Measurements from ENCODE around the gene SUGCT. TPM values are rescaled to one million over a fixed set of nuclear protein-coding genes. Genes with fewer than 3 reads are reported as not detected.

SUGCT gene
- polyA plus RNA-seq, 1 of the 3 experiments (the other 2 are of a cell fraction): 53.7 TPM

GRCh38 chr7:40758590-40758989 is 623.8 kb downstream of the SUGCT start (continued):
- TF ChIP-seq ZBTB33 (IDR thresholded peaks at IDR 0.05; ENCODE audit: borderline replicate concordance, low read depth) (no peak), EZH2phosphoT487 (IDR thresholded peaks at IDR 0.05; ENCODE audit: borderline replicate concordance, low read depth) (no peak), CTCF (IDR thresholded peaks at IDR 0.05) (no peak), USF1 (IDR thresholded peaks at IDR 0.05; ENCODE audit: borderline replicate concordance, low read depth) (no peak), SIN3A (IDR thresholded peaks at IDR 0.05; ENCODE audit: borderline replicate concordance, low read depth, low read length) (no peak), SMC3 (IDR thresholded peaks at IDR 0.05; ENCODE audit: low read depth, low read length) (no peak), YY1 (IDR thresholded peaks at IDR 0.05; ENCODE audit: low read depth) (no peak)

- TF ChIP-seq YY1 (IDR thresholded peaks at IDR 0.05; ENCODE audit: low read depth): no peak
- no peak for TF ChIP-seq JUND (IDR thresholded peaks at IDR 0.05)
- no peak for TF ChIP-seq REST (IDR thresholded peaks at IDR 0.05; ENCODE audit: low read depth, low read length)
- peak; percentile 2; the same call in 1 of the 2 replicates for TF ChIP-seq FOSL2 (IDR thresholded peaks at IDR 0.05; ENCODE audit: borderline replicate concordance, low read depth)
- no peak for TF ChIP-seq USF1 (IDR thresholded peaks at IDR 0.05; ENCODE audit: borderline replicate concordance, low read depth)
- no peak for TF ChIP-seq MAX (IDR thresholded peaks at IDR 0.05; ENCODE audit: low read depth)
- TF ChIP-seq POLR2AphosphoS5 (IDR thresholded peaks at IDR 0.05; ENCODE audit: low read depth, low read length): no peak
- TF ChIP-seq IRF3 (IDR thresholded peaks at IDR 0.05; ENCODE audit: low read depth, low read length): no peak
- CTCF ChIA-PET: interaction anchor here (1.2 to 5.5 kb wide), 8 partner anchors 9 to 945 kb away, joined by 3 to 26 read pairs (median 7); no protein-coding TSS in a partner anchor
- POLR2A ChIA-PET: no interaction called here
Measured at GRCh38 chr7:40760293-40760964, 625.6 kb downstream of the SUGCT start.

More at GRCh38 chr7:40760293-40760964, 625.6 kb downstream of the SUGCT start:
- Histone ChIP-seq H3K36me3 (replicated peaks in 1 of 2; ENCODE audit: control insufficient read depth in 1 of 2, insufficient read depth in 2 of 2, low read length in 1 of 2) (peaks cover 4 to 20% of the 10 kb centered on the region in 2 experiments), H3K9me3 (no peaks in the 10 kb centered on the region), H3K9ac (no peak overlapping the region), H3K4me3 (ENCODE audit: low read depth in 2 of 2, low read length in 1 of 2) (no peak overlapping the region), H3K79me2 (ENCODE audit: insufficient read depth) (peaks cover 16% of the 10 kb centered on the region), H4K20me1 (ENCODE audit: insufficient read depth) (no peaks in the 10 kb centered on the region), H3F3A (replicated peaks; ENCODE audit: insufficient read depth) (peaks cover 12% of the 10 kb centered on the region), H3K27ac (ENCODE audit: low read depth in 2 of 2, low read length in 1 of 2) (peak overlapping the region in 1 of 2 experiments; percentile 1; a peak in 1 of 4 replicates), H3K4me1 (ENCODE audit: control insufficient read depth in 1 of 2, insufficient read depth in 2 of 2, low read depth in 1 of 2, low read length in 1 of 2) (peaks cover 27 to 34% of the 10 kb centered on the region in 2 experiments), H3K4me2 (no peak overlapping the region), H3K9me2 (no peaks in the 10 kb centered on the region; the same call in 1 of the 2 replicates), H2AFZ (ENCODE audit: low read depth) (no peak overlapping the region), H3K27me3 (ENCODE audit: insufficient read depth) (no peaks in the 10 kb centered on the region)
- 87% methylated on average over 5 of the region's 5 CpGs for WGBS (ENCODE audit: low lambda C conversion rate)
- no peak for DNase-seq

Data from SK-N-SH (cell line).